ENCODE measurements around the gene CBLB.

The CBLB gene

DNA sequence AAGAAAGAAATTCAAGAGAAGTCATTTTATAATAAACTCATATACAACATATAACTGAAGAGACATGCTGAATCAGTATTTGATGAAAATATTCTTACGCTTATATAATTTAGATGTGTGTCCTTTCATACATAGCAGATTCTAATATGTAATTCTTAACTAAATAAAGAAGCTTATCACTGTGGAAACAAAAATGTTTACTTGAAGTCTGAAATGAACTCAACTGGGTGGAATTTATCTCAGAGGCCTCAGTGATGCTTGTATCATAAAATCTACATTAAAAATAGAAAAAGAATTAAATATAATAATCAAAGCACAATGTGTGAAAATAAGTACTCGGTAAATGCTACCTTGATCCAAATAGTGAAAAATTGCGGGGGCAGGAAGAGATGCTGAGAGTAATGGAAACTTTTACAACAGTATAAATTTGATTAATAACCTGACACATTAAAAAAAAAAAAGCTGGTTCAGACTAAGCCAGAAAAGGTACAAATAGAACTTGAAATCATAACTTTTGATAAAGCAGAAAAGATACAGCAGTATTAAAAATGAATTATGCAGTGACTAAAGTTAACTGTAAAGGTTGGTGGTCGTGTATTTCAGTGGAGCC, 12.0 kb upstream of the CBLB start:
- Mint-ChIP-seq H3K9me3 (no peaks in the 10 kb centered on the region), H3K36me3 (ENCODE audit: low read depth) (no peaks in the 10 kb centered on the region), H3K27ac (no peak overlapping the region), H3K4me1 (peaks cover 31% of the 10 kb centered on the region), H3K4me3 (no peak overlapping the region), H3K27me3 (ENCODE audit: low read depth) (no peaks in the 10 kb centered on the region)
- TF ChIP-seq, protein P1, sequence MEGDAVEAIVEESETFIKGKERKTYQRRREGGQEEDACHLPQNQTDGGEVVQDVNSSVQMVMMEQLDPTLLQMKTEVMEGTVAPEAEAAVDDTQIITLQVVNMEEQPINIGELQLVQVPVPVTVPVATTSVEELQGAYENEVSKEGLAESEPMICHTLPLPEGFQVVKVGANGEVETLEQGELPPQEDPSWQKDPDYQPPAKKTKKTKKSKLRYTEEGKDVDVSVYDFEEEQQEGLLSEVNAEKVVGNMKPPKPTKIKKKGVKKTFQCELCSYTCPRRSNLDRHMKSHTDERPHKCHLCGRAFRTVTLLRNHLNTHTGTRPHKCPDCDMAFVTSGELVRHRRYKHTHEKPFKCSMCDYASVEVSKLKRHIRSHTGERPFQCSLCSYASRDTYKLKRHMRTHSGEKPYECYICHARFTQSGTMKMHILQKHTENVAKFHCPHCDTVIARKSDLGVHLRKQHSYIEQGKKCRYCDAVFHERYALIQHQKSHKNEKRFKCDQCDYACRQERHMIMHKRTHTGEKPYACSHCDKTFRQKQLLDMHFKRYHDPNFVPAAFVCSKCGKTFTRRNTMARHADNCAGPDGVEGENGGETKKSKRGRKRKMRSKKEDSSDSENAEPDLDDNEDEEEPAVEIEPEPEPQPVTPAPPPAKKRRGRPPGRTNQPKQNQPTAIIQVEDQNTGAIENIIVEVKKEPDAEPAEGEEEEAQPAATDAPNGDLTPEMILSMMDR (IDR thresholded peaks at IDR 0.05; ENCODE audit: unreplicated experiment in 3 of 3): no peak

DNA sequence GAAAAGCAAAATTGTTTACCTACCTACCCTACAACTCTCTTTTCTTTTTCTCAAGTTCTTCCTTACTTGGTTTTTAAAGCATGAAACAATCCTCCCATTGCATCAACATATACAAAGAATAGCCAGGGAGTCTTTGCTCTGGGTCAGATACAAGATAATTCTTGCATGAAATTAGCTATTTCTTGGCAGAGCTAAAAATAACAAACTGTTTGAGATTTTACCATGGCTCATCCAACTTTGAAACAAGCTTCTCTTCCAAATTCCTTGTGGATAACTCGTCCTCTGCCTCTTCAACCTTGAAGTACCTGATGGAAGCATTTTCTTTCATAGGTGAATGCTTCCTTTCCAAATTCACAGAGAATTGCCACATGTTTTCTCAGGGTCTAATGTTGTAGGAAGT, 9.2 kb upstream of the CBLB start:
- Mint-ChIP-seq H3K4me1 (peaks cover 39% of the 10 kb centered on the region), H3K9me3 (no peaks in the 10 kb centered on the region), H3K36me3 (ENCODE audit: low read depth) (no peaks in the 10 kb centered on the region), H3K4me3 (peak overlapping the region in 2 of 3 experiments; percentile 12 to 28), H3K27ac (peak overlapping the region; percentile 71 to 96 (median 93)), H3K27me3 (ENCODE audit: low read depth) (no peaks in the 10 kb centered on the region)
- TF ChIP-seq, protein P1 (IDR thresholded peaks at IDR 0.05; ENCODE audit: unreplicated experiment in 3 of 3): no peak

DNA sequence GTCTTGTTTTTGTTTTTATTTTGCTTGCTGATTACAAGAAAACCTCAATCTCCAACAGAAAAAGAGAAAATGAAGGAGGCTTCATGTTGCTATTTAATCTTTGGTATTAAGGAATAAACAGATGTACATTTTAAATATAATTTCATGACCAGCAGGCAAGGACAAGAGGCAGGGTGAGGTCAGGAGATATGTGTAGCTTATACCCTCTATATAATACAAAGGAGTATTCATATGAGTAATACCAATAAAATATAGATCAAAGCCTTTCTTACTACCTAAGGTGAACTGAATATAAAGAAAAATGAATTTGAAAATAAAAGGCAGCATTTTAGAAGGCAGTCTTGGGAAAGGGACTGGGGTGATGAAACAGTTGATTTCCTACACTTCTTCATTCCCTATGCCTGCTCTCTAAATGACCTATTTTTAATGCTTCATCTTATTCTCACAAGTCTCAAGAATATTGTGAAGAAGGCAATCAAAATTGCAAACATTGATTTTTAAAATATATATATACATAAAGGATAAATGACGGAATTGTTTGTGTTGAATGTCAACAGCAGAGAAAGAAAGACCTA, 8.6 kb upstream of the CBLB start:
- Mint-ChIP-seq H3K4me3 (no peak overlapping the region), H3K27ac (peak overlapping the region; percentile 74 to 96 (median 93)), H3K36me3 (ENCODE audit: low read depth) (no peaks in the 10 kb centered on the region), H3K4me1 (peaks cover 39% of the 10 kb centered on the region), H3K9me3 (no peaks in the 10 kb centered on the region), H3K27me3 (ENCODE audit: low read depth) (no peaks in the 10 kb centered on the region)
- TF ChIP-seq, protein P1 (IDR thresholded peaks at IDR 0.05; ENCODE audit: unreplicated experiment in 3 of 3): no peak

DNA sequence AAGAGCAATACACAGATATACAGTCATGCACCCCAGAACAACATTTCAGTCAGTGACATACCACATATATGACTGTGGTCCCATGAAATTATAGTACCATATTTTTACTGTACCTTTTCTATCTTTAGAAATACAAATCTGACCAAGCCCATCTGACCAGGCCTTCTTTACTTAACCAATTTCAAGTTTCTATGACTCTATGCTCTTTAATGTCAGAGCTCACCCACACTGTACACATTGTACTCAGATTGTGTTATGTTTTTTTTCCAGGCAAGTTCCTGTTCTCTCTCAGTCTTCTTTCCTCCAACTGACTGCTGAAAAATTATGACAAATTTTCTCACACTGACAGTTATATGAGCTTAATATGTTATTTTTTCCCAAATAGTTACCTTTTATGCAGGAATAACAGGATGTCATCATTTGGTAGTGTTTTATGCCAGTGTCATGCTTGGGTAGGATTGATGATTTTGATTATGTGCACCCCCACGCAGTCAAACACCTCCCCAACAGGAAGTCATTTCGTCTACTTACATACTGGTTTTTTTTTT, 8.0 kb upstream of the CBLB start:
- Mint-ChIP-seq H3K4me3 (no peak overlapping the region), H3K36me3 (ENCODE audit: low read depth) (no peaks in the 10 kb centered on the region), H3K4me1 (peaks cover 39% of the 10 kb centered on the region), H3K9me3 (no peaks in the 10 kb centered on the region), H3K27ac (peak overlapping the region; percentile 74 to 80 (median 78)), H3K27me3 (ENCODE audit: low read depth) (no peaks in the 10 kb centered on the region)
- TF ChIP-seq, protein P1 (IDR thresholded peaks at IDR 0.05; ENCODE audit: unreplicated experiment in 3 of 3): no peak

DNA sequence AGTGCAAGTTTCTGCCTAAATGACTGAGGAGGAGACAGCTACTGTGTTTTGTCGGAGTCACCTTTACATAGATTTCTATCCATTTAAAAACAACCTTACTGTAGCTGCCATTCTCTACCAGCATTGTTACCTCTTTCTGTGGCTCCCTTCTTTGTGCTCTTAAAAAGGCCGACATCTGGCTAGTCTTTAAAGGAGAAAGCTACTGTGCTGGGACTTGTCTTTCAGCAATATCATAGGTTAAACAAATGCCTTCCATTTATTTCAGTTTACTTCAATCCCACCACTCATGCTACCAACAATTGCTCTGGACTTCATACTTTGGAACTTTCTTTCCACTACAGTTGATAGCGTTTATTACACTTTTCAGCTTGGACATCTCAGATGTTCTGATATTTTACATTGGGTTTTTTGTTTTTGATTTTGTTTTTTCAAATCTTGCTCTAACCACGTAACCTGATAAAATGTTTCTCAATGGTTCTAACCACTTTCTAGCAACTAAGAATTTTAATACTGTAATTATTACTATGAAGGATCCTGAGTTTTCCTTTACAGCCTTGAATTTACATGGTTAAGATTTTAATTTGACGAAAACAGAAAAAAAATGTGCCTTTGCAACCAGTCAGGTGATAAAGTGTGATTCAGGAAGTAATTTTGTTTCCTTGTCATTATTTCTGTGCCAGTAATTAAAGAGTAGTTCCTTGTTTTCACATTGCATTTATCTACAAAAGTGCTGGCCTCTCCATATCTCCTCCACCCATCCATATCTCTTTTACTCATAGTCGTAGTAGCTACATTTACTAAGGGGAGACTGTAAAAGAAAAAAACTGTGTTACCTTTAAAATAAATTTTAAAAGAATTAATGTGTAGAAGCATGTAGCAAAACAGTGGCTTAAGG, 1.3 kb upstream of the CBLB start:
- Mint-ChIP-seq H3K27me3 (ENCODE audit: low read depth) (no peaks in the 10 kb centered on the region), H3K9me3 (no peaks in the 10 kb centered on the region), H3K27ac (peak overlapping the region; percentile 99 to 100 (median 99)), H3K36me3 (ENCODE audit: low read depth) (peaks cover 13% of the 10 kb centered on the region), H3K4me1 (peaks cover 45% of the 10 kb centered on the region), H3K4me3 (peak overlapping the region; percentile 94 to 98 (median 97))
- TF ChIP-seq, protein P1 (IDR thresholded peaks at IDR 0.05; ENCODE audit: unreplicated experiment in 3 of 3): no peak
